ENCODE results near the gene MRPS17. TPM values are rescaled to one million over a fixed set of nuclear protein-coding genes. Genes with fewer than 3 reads are reported as not detected.

The MRPS17 gene
- total and polyA plus RNA-seq, 10 of the 15 experiments (the other 5 are each of a cell fraction or from before 2014, with no cell fraction given), result 18.7 to 74.5 (median 29.2) TPM

- Histone ChIP-seq H3K9me3 (replicated peaks; ENCODE audit: control insufficient read depth, insufficient read depth, low read length) (no peaks in the 10 kb centered on the region), H3K4me1 (ENCODE audit: control insufficient read depth, insufficient read depth, low read length) (no peaks in the 10 kb centered on the region), H3K27me3 (replicated peaks in 1 of 2; ENCODE audit: control insufficient read depth in 2 of 2, insufficient read depth in 2 of 2, low read length in 1 of 2) (no peaks in the 10 kb centered on the region), H3K4me3 (no peak overlapping the region), H4K20me1 (ENCODE audit: control insufficient read depth, insufficient read depth) (no peaks in the 10 kb centered on the region), H3K4me2 (ENCODE audit: control insufficient read depth, insufficient read depth) (no peak overlapping the region), H3K27ac (ENCODE audit: control insufficient read depth, insufficient read depth) (no peak overlapping the region), H3K79me2 (ENCODE audit: control insufficient read depth, insufficient read depth, low read length) (no peaks in the 10 kb centered on the region; the same call in none of the 2 replicates), H2AFZ (ENCODE audit: control insufficient read depth, low read depth, low read length) (no peak overlapping the region), H3K36me3 (ENCODE audit: control insufficient read depth in 2 of 2, insufficient read depth in 2 of 2, low read length in 1 of 2) (no peaks in the 10 kb centered on the region; a peak in 1 of 4 replicates), H3K9ac (ENCODE audit: control insufficient read depth, insufficient read depth, low read length) (no peak overlapping the region)
- no TSS peak for BruUV-seq (replicated peaks)
- in situ Hi-C loops (cut with MboI), result no loop called here
- TF ChIP-seq HSF1 (IDR thresholded peaks at IDR 0.05; ENCODE audit: low read depth, low read length) (no peak), LARP7 (IDR thresholded peaks at IDR 0.05) (no peak)
- DNase-seq (ENCODE audit: low read depth, low spot score) (no peak), FAIRE-seq (no peak), ATAC-seq (no peak)
- 88% methylated on average over 8 of the region's 8 CpGs for WGBS (ENCODE audit: insufficient coverage, insufficient replicate concordance, low lambda C conversion rate, missing lambda C conversion rate)
- intact Hi-C loops (cut with micrococcal nuclease; ENCODE audit: unreplicated experiment), result no loop called here
- ChIA-PET POLR2A (no interaction called here), SMC1A (ENCODE audit: uncharacterized antibody, unreplicated experiment) (interaction anchor here (1.2 kb wide), 1 partner anchor 88 kb away, joined by 4 read pairs; no protein-coding TSS in a partner anchor), CTCF (no interaction called here), RAD21 (ENCODE audit: unreplicated experiment) (no interaction called here)
These were observed 19.3 kb downstream of the MRPS17 start for GRCh38 chr7:55970978-55971377.

GRCh38 chr7:55973747-55974250 lies 22.1 kb downstream of the MRPS17 start:
- no peaks in the 10 kb centered on the region; a peak in 1 of 4 replicates for H3K36me3 ChIP-seq (ENCODE audit: control insufficient read depth in 2 of 2, insufficient read depth in 2 of 2, low read length in 1 of 2)
- 100% methylated on average over 7 of the region's 7 CpGs for WGBS (ENCODE audit: insufficient coverage, insufficient replicate concordance, low lambda C conversion rate, missing lambda C conversion rate)
- H2AFZ ChIP-seq (ENCODE audit: control insufficient read depth, low read depth, low read length), result no peak overlapping the region
- H3K9me3 ChIP-seq (replicated peaks; ENCODE audit: control insufficient read depth, insufficient read depth, low read length), result no peaks in the 10 kb centered on the region
- no peaks in the 10 kb centered on the region for H3K27me3 ChIP-seq (replicated peaks in 1 of 2; ENCODE audit: control insufficient read depth in 2 of 2, insufficient read depth in 2 of 2, low read length in 1 of 2)
- ChIA-PET POLR2A (no interaction called here), SMC1A (ENCODE audit: uncharacterized antibody, unreplicated experiment) (no interaction called here), RAD21 (ENCODE audit: unreplicated experiment) (no interaction called here), CTCF (interaction anchor here (0.9 kb wide), 1 partner anchor 10 kb away, joined by 3 read pairs; no protein-coding TSS in a partner anchor)
- ATAC-seq (no peak), DNase-seq (ENCODE audit: low read depth, low spot score) (no peak), FAIRE-seq (no peak)
- in situ Hi-C loops (cut with MboI) (no loop called here), intact Hi-C loops (cut with micrococcal nuclease; ENCODE audit: unreplicated experiment) (no loop called here)
- H4K20me1 ChIP-seq (ENCODE audit: control insufficient read depth, insufficient read depth), result no peaks in the 10 kb centered on the region
- BruUV-seq (replicated peaks), result no TSS peak
- H3K27ac ChIP-seq (ENCODE audit: control insufficient read depth, insufficient read depth), result no peak overlapping the region
- no peak overlapping the region for H3K9ac ChIP-seq (ENCODE audit: control insufficient read depth, insufficient read depth, low read length)
- TF ChIP-seq ZSCAN29 (IDR thresholded peaks at IDR 0.05) (no peak), E2F8 (IDR thresholded peaks at IDR 0.05; ENCODE audit: low read depth, partially characterized antibody) (no peak), POLR2AphosphoS2 (IDR thresholded peaks at IDR 0.05; ENCODE audit: low read depth, low read length) (no peak), GATAD2B (conservative IDR thresholded peaks at IDR 0.05; ENCODE audit: low read depth) (no peak)
- no peak overlapping the region for H3K4me2 ChIP-seq (ENCODE audit: control insufficient read depth, insufficient read depth)
- no peak overlapping the region for H3K4me3 ChIP-seq
- H3K79me2 ChIP-seq (ENCODE audit: control insufficient read depth, insufficient read depth, low read length), result no peaks in the 10 kb centered on the region; the same call in none of the 2 replicates
- H3K4me1 ChIP-seq (ENCODE audit: control insufficient read depth, insufficient read depth, low read length), result no peaks in the 10 kb centered on the region
